Stimulated activated CD4-positive, alpha-beta T cell treated with anti-CD3 and anti-CD28 coated beads, Interleukin-2, amount 100 ng/mL, for 4 hours (primary cell): ENCODE measurements around the gene KBTBD13.
A peak's percentile ranks its signal among the peaks of the same experiment; 100 is the strongest.
"Not testable (repeated sequence)": the region's sequence is repeated elsewhere in the genome, so short reads cannot be mapped to it uniquely, and the experiment has no call there.

ENCODE experiments used
- DNase-seq: peaks from one replicate; pipeline ENCODE4 v3.0.0-alpha.2; 2020; ENCODE audit warnings: low read depth

KBTBD13 gene

GRCh38 chr15:65076486-65077290, at the start of gene KBTBD13:
Gene KBTBD13, plus strand, starts transcription at chr15:65076746. Its CDS starts 70 bp downstream, at chr15:65076816.
- no peak for DNase-seq

GRCh38 chr15:65026756-65027155, 49.8 kb upstream of the KBTBD13 start:
- DNase-seq, result no peak

- DNase-seq, result no peak
Measured at GRCh38 chr15:65027593-65027992, 49.0 kb upstream of the KBTBD13 start.

GRCh38 chr15:65028338-65028737, 48.2 kb upstream of the KBTBD13 start:
- DNase-seq, result no peak

GRCh38 chr15:65028921-65029735, 47.4 kb upstream of the KBTBD13 start, which contains the start of gene MTFMT:
Gene MTFMT, minus strand, starts transcription at chr15:65029639. Its CDS starts 26 bp downstream, at chr15:65029613.
- DNase-seq, result peak; percentile 90

- no peak for DNase-seq
Measured at GRCh38 chr15:65029736-65030208, 46.8 kb upstream of the KBTBD13 start.

- DNase-seq, result peak; percentile 3
Measured at GRCh38 chr15:65032801-65033537, 43.6 kb upstream of the KBTBD13 start.

- peak; percentile 7 for DNase-seq
Measured at GRCh38 chr15:65033659-65034269, 42.8 kb upstream of the KBTBD13 start.

GRCh38 chr15:65034719-65035118, 41.8 kb upstream of the KBTBD13 start:
- no peak for DNase-seq

GRCh38 chr15:65037309-65037708, 39.2 kb upstream of the KBTBD13 start:
- DNase-seq, result no peak

- no peak for DNase-seq
Measured at GRCh38 chr15:65038428-65038827, 38.1 kb upstream of the KBTBD13 start.

GRCh38 chr15:65038836-65039235, 37.7 kb upstream of the KBTBD13 start:
- no peak for DNase-seq

GRCh38 chr15:65040461-65040860, 36.1 kb upstream of the KBTBD13 start:
- no peak for DNase-seq

- DNase-seq, result no peak
Measured at GRCh38 chr15:65041787-65042186, 34.8 kb upstream of the KBTBD13 start.

- DNase-seq, result no peak
Measured at GRCh38 chr15:65042776-65043327, 33.7 kb upstream of the KBTBD13 start.

- not testable (repeated sequence) for DNase-seq
Measured at GRCh38 chr15:65044218-65044617, 32.3 kb upstream of the KBTBD13 start.

GRCh38 chr15:65044724-65045481, 31.6 kb upstream of the KBTBD13 start, which contains the start of gene SLC51B:
Gene SLC51B, plus strand, starts transcription at chr15:65045387. Its CDS starts 4,618 bp downstream, at chr15:65050005.
- no peak for DNase-seq

GRCh38 chr15:65048241-65048640, 28.3 kb upstream of the KBTBD13 start:
- no peak for DNase-seq

GRCh38 chr15:65049418-65049840, 27.1 kb upstream of the KBTBD13 start:
- peak; percentile 88 for DNase-seq

- DNase-seq, result no peak
Measured at GRCh38 chr15:65050270-65050669, 26.3 kb upstream of the KBTBD13 start.
